Measurements from ENCODE around the gene GPHN. TPM values are rescaled to one million over a fixed set of nuclear protein-coding genes. Genes with fewer than 3 reads are reported as not detected.

GPHN gene
- 10 to 100 TPM; 16.7 to 34.8 (median 27.0) TPM for total RNA-seq

DNA sequence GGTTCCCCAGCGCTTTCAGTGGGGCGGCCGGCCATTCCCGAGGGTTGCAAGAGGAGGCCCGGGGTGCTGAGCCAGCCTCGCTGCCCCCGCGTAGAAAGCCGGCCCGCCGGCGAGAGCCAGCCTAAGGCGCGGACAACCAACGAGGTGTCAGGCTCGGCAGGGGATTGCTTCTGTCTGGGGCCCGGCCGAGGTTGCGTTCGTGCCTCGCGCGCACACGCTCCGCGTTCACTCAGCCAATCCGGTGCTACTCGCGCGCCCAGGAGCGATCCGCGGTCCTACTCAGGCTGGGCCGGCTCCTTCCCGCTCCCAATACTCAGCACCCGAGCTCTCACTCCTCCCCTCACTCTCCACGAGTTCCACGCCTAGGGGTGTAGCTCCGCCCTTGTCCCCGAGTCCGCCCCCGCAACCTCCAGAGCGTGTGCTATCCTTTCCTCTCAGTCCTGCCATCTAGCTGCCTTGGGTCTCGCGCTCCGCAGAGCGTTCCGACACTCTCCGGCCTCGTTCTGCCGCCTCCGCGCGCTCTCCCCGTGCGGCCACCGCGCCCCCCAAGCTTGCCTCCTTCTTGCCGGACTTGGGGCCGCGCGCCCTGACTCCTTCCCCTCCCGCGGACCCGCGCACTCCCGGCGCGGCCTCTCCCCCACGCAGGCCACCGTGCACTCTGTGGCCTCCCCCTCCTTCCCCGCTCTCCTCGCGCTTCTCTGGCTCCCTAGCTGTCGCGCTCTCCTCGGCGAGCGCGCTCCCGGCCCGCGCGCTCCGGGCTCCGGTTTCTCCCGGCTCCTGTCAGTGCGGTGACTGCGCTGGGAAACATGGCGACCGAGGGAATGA is at the start of gene GPHN:
Gene GPHN (plus strand): TSS at position 426 of the 825 bp plus-strand sequence.
- no peaks in the 10 kb centered on the region for H3K36me3 ChIP-seq
- 1% methylated on average over 49 of the region's 91 CpGs for WGBS
- peak in 2 of 3 donors; percentile 16 to 41 for TF ChIP-seq POLR2AphosphoS5 (IDR thresholded peaks at IDR 0.05)
- TF ChIP-seq POLR2A (IDR thresholded peaks at IDR 0.05): peak in 1 of 2 donors; percentile 41
- TF ChIP-seq, protein P1, sequence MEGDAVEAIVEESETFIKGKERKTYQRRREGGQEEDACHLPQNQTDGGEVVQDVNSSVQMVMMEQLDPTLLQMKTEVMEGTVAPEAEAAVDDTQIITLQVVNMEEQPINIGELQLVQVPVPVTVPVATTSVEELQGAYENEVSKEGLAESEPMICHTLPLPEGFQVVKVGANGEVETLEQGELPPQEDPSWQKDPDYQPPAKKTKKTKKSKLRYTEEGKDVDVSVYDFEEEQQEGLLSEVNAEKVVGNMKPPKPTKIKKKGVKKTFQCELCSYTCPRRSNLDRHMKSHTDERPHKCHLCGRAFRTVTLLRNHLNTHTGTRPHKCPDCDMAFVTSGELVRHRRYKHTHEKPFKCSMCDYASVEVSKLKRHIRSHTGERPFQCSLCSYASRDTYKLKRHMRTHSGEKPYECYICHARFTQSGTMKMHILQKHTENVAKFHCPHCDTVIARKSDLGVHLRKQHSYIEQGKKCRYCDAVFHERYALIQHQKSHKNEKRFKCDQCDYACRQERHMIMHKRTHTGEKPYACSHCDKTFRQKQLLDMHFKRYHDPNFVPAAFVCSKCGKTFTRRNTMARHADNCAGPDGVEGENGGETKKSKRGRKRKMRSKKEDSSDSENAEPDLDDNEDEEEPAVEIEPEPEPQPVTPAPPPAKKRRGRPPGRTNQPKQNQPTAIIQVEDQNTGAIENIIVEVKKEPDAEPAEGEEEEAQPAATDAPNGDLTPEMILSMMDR (IDR thresholded peaks at IDR 0.05): peak in 1 of 2 donors; percentile 34
- no peak for TF ChIP-seq EP300 (IDR thresholded peaks at IDR 0.05)
- DNase-seq (ENCODE audit: low spot score in 2 of 2): peak; percentile 94 to 96
- H3K9me3 ChIP-seq: no peaks in the 10 kb centered on the region
- H3K4me3 ChIP-seq: peak within 1 kb of the TSS; percentile 98
- peak within 1 kb of the TSS; percentile 95 for H3K27ac ChIP-seq
- H3K27me3 ChIP-seq: no peaks in the 10 kb centered on the region
- H3K4me1 ChIP-seq: peaks cover 20% of the 10 kb centered on the region

- Histone ChIP-seq H3K4me3 (no peak overlapping the region), H3K27ac (no peak overlapping the region), H3K36me3 (no peaks in the 10 kb centered on the region), H3K9me3 (no peaks in the 10 kb centered on the region), H3K27me3 (no peaks in the 10 kb centered on the region), H3K4me1 (no peaks in the 10 kb centered on the region)
- no peak for DNase-seq (ENCODE audit: low spot score in 2 of 2)
- TF ChIP-seq, protein P1 (IDR thresholded peaks at IDR 0.05): no peak
- TF ChIP-seq POLR2A (IDR thresholded peaks at IDR 0.05) (no peak), POLR2AphosphoS5 (IDR thresholded peaks at IDR 0.05) (no peak), EP300 (IDR thresholded peaks at IDR 0.05) (no peak)
These were observed 48.3 kb upstream of the GPHN start for GRCh38 chr14:66459603-66460002.

DNA sequence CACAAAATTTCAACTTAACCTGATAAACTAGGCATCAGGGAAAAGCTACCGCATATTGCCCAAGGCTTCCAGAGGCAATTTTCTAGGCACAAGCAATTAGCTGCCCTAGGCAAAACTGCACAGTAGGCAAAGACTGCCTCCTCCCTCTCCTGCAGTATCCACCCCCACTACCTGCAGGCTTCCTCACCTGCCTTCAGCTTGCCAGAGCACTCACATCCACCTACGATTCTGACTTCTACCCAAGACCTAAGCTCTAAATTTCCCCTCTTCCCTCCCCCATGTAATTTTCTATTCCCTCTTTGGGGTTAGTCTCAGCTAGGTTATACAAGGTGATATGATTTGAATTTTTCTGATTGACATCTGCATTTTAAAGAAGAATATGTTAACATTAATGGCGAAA is 43.7 kb upstream of the GPHN start:
- no peak for TF ChIP-seq EP300 (IDR thresholded peaks at IDR 0.05)
- TF ChIP-seq, protein P1 (IDR thresholded peaks at IDR 0.05): no peak
- TF ChIP-seq POLR2A (IDR thresholded peaks at IDR 0.05): no peak
- TF ChIP-seq POLR2AphosphoS5 (IDR thresholded peaks at IDR 0.05): no peak
- 95% methylated on average over 3 of the region's 3 CpGs for WGBS
- no peak for DNase-seq (ENCODE audit: low spot score in 2 of 2)
- Histone ChIP-seq H3K27me3 (no peaks in the 10 kb centered on the region), H3K27ac (no peak overlapping the region), H3K4me1 (no peaks in the 10 kb centered on the region), H3K36me3 (no peaks in the 10 kb centered on the region), H3K4me3 (no peak overlapping the region), H3K9me3 (no peaks in the 10 kb centered on the region)

DNA sequence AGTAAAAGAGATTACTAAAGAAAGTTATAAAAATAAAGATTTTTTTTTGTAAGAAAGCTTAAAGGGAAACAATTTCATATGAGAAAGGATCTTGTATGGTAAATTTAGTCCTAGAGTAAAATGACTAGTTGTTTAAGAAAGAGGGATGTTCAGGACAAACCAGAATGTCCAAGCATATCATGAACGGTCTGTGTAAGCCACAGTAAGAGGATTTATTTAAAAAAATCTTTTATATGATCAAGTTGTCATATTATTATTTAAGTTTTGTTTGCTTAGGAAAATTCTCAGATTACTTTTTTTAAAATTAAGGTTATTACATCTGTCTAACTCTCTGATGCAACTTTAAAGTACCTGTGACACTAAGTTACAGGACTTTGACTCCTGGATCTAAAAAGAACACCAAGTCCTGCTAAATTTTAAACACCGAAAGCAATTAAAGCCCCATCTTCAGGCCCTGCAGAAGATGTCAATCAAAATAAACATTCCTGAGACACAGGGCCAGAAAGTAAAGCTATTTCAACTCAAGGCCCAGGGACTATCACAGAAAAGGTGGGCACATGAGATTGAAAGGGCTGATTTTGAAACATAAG is 39.1 kb upstream of the GPHN start:
- no peak for DNase-seq (ENCODE audit: low spot score in 2 of 2)
- H3K27me3 ChIP-seq: no peaks in the 10 kb centered on the region
- no peaks in the 10 kb centered on the region for H3K36me3 ChIP-seq
- no peak overlapping the region for H3K27ac ChIP-seq
- TF ChIP-seq, protein P1 (IDR thresholded peaks at IDR 0.05): no peak
- TF ChIP-seq POLR2AphosphoS5 (IDR thresholded peaks at IDR 0.05): no peak
- no peak for TF ChIP-seq EP300 (IDR thresholded peaks at IDR 0.05)
- no peak for TF ChIP-seq POLR2A (IDR thresholded peaks at IDR 0.05)
- WGBS: 93% methylated on average over 2 of the region's 2 CpGs
- no peaks in the 10 kb centered on the region for H3K4me1 ChIP-seq
- H3K9me3 ChIP-seq: peaks cover 4% of the 10 kb centered on the region
- H3K4me3 ChIP-seq: no peak overlapping the region

GRCh38 chr14:66471584-66471983 is 36.4 kb upstream of the GPHN start:
- H3K27me3 ChIP-seq: no peaks in the 10 kb centered on the region
- H3K27ac ChIP-seq: no peak overlapping the region
- no peak overlapping the region for H3K4me3 ChIP-seq
- no peak for DNase-seq (ENCODE audit: low spot score in 2 of 2)
- no peaks in the 10 kb centered on the region for H3K4me1 ChIP-seq
- TF ChIP-seq, protein P1 (IDR thresholded peaks at IDR 0.05): no peak
- no peak for TF ChIP-seq POLR2AphosphoS5 (IDR thresholded peaks at IDR 0.05)
- TF ChIP-seq POLR2A (IDR thresholded peaks at IDR 0.05): no peak
- TF ChIP-seq EP300 (IDR thresholded peaks at IDR 0.05): no peak
- no peaks in the 10 kb centered on the region for H3K36me3 ChIP-seq
- H3K9me3 ChIP-seq: peaks cover 4% of the 10 kb centered on the region
- WGBS: 86% methylated on average over 4 of the region's 4 CpGs
